GM10847 (cell line): ENCODE data around the gene HHAT.

ENCODE experiments used
- POLR2A ChIP-seq: IDR thresholded peaks from 2 replicates; pipeline ENCODE4 v1.6.1; 2011; ENCODE audit not compliant: insufficient read length; ENCODE audit errors: extremely low read depth

HHAT gene

DNA sequence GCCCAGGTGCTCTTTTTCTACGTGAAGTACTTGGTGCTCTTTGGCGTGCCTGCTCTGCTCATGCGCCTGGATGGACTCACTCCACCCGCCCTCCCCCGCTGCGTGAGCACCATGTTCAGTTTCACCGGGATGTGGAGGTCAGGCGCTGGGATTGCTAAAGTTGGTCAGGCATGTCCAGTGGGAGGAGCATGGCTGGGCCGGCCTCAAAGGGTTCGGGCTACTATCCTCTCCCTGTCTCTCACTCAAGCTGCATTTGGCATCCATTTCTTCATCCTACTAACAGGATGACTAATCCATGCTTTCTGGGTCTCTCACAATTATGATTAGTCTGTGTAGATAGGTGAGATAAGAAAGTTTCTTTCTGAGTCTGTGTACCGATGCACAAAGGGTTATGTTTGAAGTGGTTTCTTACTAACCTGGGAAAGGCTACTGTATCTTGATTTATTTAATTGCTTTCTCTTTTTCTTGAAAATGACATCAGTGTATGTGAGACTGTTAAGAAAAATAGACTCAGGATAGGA is 135.9 kb downstream of the HHAT start:
- TF ChIP-seq POLR2A: no peak

DNA sequence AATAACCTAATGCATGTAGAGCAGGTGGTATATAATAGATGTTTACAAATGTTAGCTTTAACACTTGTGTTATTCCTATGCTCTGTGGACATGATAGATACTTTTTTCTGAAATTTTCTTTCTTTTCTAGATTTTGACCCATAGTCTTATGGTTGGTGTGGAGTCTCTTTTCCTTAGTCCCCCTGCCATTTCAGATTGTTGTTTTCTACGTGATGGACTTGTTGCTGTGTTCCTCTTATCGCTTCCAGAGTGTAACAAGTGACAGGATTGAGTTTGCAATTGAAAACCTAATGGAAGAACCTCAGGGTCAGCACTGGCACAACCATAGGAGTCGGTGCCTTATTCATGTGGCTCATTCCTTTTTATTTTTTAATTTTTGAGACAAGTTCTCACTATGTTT is 136.4 kb downstream of the HHAT start:
- no peak for TF ChIP-seq POLR2A

DNA sequence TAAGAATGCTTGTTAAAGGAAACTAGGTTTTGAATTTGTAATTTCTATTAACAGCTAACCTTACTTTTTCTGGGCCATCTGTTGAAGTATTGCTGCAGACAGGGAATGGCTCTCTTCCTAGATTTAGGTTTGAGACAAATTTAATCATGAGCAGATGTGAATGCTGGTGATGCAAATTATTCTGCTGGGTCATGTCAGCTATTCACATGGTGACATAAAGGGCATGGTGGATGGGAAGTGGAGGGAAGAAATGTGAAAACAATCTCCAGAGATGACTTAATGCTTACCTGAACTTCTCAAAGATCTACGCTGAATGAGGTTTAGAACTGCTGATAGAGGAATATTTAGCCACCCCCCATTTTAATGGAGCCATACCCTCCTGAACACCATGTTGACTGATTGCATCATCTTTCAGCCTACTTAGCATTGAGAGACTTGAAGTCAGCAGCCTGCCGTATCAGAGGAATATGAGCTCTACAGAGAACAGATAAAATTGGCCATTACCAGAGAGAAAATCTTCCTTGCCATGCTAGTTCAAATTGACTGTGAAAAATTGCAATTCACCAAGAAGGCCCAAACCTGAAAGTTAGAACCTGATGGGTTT is 138.8 kb downstream of the HHAT start:
- TF ChIP-seq POLR2A: no peak

DNA sequence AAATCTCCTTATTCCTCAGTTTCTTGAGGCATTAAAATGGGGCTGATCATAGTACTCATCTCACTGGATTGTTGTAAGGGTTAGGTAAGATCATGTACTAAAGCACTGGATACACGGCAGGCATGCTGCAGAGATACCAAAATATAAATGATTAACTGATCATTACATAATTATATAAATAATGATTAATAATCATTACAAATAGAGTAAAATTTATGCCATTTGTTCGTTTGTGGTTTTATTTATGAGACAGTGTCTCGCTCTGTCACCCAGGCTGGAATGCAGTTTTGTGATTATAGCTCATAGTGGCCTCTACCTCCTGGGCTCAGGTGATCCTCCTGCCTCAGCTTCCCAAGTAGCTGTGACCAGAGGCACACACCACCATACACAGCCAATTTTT is 140.7 kb downstream of the HHAT start:
- TF ChIP-seq POLR2A: no peak

DNA sequence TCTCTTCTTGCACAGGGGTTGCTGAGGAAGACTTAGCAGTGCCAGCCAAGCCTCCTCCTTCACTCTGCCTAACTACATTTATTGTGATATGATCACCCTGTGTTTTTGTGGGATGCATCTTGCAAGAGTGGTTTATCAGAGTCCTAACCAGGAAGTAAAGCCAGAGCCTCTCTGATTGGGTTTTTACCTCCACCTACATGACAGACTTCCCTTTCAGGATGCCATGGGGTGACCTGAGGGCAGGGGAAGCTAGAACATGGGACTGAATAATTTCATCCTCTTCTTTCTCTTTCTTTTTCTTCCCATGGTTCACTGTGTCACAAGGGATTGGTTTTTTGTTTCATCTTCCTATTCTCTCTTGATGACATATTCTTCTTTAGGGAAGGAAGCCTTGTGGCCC is 146.6 kb downstream of the HHAT start:
- TF ChIP-seq POLR2A: no peak

DNA sequence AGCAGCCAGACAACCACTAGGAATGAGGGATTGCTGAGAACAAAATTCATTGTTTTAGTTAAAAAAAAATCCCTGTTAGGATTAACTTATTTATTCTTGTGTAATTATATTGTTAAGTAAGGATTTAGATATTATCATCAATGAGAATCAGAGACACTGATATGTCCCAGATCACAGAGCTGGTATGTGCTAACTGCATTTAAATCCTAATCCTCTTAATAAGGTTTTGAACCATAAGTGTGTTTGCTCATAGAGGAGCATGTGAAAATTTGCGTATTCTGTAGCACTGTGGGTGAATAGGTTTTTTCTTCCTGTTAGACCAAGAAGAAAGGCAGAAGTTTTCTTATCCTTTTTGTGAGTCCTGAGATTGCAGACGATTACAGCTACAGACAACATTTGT is 147.1 kb downstream of the HHAT start:
- no peak for TF ChIP-seq POLR2A

DNA sequence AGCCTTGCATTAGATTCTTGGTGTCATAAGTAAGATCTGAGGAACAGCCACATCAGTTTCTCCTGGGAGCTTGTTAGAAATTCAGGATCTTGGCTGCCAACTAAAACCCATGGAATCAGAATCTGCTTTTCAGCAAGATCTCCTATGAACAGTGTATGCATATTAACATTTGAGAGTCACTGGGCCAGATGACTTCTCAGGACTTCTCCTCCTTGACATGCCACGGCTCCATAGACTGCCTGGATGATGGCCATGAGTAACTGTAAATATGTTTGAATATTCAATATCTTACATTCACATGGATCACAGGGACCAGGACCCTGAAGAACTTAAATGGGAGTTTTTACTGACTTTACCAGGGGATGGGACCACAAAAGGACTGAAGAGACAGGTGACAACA is 148.0 kb downstream of the HHAT start:
- TF ChIP-seq POLR2A: no peak

DNA sequence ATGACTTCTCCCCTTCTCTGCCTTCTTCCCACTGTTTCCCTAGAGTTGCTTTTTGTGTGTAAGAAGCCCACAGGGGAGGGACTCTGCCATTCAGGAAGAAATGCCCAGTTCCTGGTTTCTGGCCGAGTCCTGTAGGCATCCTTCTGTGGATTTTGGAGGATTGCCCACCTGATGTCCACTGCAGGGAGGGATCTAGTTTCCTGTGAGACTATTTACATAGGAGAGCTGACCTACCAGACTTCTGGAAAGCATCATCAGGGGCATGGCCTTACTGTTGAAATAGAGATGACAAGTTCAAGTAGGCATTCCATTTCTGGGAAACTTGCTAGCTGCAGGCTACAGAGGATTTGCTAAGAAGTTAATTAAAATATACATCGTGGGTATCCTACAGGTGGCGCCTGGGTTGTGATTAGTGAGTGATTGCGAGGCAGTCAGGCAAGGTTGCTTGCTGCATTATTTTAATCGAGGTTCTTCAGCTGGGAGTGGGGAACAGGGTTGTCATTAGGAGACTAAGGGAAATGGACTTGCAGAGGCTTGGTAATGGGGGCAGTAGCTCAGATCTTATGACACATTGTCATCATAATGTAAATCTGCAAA is 148.7 kb downstream of the HHAT start:
- no peak for TF ChIP-seq POLR2A

DNA sequence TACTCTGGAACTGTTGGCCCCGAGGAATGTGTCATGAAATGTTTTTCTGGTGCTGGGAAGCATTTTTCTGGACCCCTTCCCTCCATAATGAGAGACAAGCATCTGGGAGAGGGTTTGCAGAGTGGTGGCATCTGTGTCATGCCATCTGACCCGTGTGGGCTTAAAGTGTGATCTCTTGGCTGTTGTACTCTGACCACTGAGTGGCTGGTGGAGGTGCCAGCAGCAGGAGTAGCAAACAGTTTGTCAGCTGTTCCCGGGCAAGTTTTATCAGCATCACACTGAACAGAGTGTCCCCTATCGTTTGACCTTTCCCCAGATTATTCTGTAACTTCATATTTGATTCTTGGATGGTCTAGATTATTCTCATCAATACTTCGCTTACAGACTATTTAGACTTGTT is 150.1 kb downstream of the HHAT start:
- no peak for TF ChIP-seq POLR2A

DNA sequence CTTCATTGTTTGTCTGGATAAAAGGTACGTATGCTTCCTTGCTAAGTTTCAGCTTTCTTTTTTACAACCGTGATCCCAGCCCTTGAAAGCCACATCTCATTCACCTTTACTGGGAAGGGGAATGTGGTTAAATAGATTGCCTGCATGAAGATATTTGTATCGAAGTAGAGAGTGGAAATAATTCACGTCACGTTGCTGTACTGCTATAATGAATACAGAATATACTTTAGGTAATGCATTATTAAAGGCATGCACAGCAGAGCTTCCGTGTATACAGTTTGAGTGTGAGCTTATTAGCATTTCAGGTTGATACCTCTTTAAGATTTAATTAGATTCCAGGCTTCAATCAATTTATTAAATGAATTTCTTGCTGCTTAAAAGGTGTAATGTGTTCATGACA is 153.8 kb downstream of the HHAT start:
- no peak for TF ChIP-seq POLR2A

DNA sequence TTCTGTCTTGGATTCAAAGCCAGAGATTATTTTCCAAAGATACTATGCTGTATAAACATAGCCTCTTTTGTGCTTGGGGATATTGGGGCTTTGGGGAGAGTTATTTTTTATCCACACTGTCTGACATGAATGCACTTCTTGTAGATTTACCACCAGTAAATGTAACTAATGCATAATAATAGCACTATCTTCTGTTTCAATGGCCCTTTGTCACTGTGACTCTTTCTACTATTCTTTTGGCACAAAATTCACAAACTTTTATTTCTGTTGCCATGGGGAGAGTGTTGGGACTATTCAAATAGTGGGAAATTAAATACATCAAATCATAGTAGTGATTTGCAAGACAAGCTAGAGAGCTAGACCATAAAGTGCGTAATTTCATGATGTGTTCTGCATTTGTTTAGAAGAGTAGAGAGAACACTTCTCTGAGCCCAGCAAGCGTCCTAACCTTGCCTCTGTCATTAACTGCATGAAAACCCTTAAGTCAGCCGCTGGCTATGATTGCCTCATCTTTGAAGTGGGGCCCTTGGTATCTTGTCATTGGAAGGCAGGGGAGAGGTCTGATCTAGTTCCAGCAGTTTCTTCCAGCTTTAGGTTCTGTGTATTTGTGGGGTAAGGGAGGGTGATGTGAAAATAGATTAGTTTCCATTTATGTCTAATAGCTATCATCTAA is 154.4 kb downstream of the HHAT start:
- no peak for TF ChIP-seq POLR2A

DNA sequence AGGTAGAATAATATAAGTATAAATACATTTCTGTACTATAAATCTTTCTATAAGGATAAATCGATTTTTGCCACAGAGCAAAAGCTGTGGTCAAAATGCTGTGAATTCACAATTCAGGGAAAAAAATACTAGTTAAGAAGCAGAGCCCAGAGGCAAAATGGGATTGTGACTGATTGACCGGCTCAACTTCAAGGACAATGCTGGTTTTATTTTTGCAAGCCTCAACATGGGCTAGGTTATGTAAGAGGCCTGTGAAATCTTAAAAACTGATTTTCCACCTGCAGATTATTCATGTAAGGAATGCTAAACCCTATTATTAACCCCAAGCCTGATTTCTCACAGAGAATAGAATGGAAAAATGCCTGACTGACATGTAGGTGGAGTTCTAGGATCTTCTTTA is 155.1 kb downstream of the HHAT start:
- no peak for TF ChIP-seq POLR2A

DNA sequence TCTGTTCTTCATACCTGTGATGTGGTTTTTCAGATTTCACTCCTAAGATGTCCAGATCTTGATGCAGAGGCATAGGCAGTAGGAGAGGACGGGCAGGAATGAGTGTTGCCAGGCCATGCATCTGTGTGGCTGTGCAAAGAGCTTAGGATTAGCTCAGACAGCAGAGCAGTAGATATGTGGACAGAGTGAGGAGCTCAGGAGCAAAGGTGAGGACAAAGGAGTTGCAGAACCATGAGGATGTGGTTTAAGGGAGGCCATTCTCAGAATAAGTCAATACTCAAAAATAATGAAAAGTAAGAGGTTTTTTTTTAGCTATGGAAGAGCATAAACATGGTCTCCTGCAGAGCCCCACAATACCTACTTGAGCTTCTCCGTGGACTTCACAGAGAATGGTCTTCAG is 158.3 kb downstream of the HHAT start:
- TF ChIP-seq POLR2A: no peak

DNA sequence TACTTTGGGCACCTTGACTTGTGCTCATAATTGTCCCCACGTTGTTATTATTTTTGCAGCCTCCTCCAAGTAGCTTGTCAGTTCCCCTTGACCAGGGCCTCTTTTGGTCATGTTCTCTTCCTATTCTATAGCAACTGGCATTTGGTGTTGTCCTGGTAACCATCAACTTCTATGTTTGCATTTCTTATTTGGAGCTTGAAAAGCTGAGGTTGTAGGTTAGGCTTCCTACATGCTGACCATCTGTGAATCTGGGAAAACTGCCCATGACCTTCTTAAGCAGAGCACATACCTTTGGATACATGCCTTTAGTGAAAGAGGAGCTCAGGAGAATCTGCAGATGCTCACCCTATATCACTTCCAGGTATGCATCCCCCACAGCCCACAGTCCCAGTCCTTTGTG is 160.8 kb downstream of the HHAT start:
- no peak for TF ChIP-seq POLR2A

DNA sequence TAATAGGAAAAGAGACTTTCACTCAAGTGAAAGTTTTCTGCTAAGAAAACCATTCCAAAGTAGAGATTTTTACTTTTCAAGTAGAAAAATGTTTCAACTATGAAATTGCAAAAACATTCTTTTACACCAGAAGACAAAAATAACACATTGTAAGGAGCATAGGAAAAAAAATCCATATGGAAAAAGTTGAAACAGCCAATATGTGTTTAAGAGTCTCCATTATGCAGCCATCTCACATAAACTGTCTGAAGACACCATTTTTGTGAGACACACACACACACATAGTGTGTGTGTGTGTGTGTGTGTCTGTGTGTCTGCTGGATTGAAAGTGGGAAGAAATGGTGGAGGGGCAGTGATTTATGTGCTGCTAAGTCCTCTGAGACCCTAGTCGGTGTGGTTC is 162.1 kb downstream of the HHAT start:
- no peak for TF ChIP-seq POLR2A

DNA sequence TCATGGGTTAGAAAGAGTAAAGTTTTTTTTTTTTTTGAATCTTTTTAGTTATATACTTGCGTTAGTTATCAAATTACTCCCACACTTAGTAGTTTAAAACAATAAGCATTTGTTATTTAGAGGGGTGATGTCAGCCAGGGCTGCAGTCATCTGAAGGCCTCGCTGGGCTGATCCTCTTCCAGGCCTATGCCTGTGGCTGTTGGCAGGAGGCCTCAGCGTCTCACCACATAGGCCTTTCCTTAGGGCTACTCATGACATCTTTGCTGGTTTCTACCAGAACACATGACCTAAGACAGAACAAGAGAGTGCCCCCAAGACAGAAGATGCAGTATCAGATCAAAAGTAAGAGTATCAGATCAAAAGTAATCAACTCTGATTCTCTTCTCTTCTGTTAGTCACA is 167.4 kb downstream of the HHAT start:
- TF ChIP-seq POLR2A: no peak

DNA sequence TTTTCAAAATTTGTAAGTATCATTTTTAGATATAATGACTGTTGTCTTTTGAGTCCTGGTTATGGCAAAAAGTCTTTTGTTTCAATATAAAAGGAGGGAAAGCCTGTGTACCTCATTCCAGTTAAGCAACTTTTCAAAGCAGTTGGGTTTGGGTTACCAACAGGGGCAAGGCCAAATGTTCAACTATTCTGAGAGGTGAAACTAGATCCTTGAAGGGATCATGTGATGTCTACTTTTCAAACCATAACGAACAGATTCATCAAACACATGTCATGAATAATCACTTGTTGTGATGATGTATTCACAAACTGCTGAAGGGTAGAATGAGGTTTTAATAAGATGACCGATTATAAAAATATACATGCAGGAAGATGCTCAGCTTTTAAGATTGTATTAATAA is 171.3 kb downstream of the HHAT start:
- TF ChIP-seq POLR2A: no peak

DNA sequence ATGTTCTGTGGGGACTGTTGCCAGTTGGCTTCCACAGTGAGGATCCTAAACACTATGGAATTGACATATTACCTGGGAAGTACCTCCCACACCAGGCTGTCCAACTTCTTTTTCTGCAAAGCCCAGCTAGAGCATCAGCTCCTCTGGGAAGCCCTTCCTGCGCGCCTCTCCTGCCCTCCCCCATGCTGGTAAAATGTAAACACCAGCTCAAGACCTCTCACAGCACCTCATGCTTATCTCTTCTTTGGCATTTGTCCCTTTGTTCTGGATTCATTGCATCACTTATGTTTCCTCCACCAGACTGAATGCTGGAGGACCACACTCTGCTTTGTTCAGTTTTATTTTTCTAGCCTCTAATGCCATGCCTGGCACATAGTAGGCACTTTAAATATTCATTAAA is 172.1 kb downstream of the HHAT start:
- no peak for TF ChIP-seq POLR2A
